GM23338 (cell line): Measurements from ENCODE around the gene FETUB. TPM values are rescaled to one million over a fixed set of nuclear protein-coding genes. Genes with fewer than 3 reads are reported as not detected.

ENCODE experiments used
- ATAC-seq: fragments of 200-7000 bp; cut with Tn5 transposase; 3 replicates; pipeline ENCODE4 v1.9.1; 2020
- DNase-seq: peaks from one replicate; pipeline ENCODE4 v3.0.0-alpha.2; 2015; ENCODE audit warnings: low spot score
- H2AFZ ChIP-seq: fragments of 200-600 bp; sonication (generic); 2 replicates; pipeline ENCODE4 v1.8.0; 2016; ENCODE audit warnings: antibody characterized with exemption, mild to moderate bottlenecking, moderate library complexity
- H3F3A ChIP-seq: fragments of 200-600 bp; sonication (generic); replicated peaks from 2 replicates; pipeline ENCODE4 v1.8.0; 2017; ENCODE audit warnings: antibody characterized with exemption, mixed run types, low read depth
- H3K27ac ChIP-seq: fragments of 200-600 bp; sonication (generic); 2 replicates; pipeline ENCODE4 v1.6.1; 2016; ENCODE audit warnings: low read depth
- H3K27me3 ChIP-seq: fragments of 200-600 bp; sonication (generic); 2 replicates; pipeline ENCODE4 v1.8.0; 2016; ENCODE audit warnings: mild to moderate bottlenecking, mixed run types, moderate library complexity; ENCODE audit not compliant: insufficient read depth
- H3K36me3 ChIP-seq: fragments of 200-600 bp; sonication (generic); 2 replicates; pipeline ENCODE4 v1.8.0; 2016; ENCODE audit warnings: mild to moderate bottlenecking; ENCODE audit not compliant: insufficient read depth
- H3K4me1 ChIP-seq: fragments of 200-600 bp; sonication (generic); 2 replicates; pipeline ENCODE4 v1.8.0; 2016; ENCODE audit warnings: mild to moderate bottlenecking, moderate library complexity; ENCODE audit not compliant: insufficient read depth
- H3K4me2 ChIP-seq: fragments of 200-600 bp; sonication (generic); 2 replicates; pipeline ENCODE4 v1.7.1; 2017; ENCODE audit warnings: mixed run types
- H3K4me3 ChIP-seq: fragments of 200-600 bp; sonication (generic); 2 replicates; pipeline ENCODE4 v1.6.1; 2016; ENCODE audit warnings: mixed run types
- H3K79me2 ChIP-seq: fragments of 200-600 bp; sonication (generic); replicated peaks from 2 replicates; pipeline ENCODE4 v1.8.0; 2017; ENCODE audit warnings: mild to moderate bottlenecking; ENCODE audit not compliant: insufficient read depth
- H3K9me2 ChIP-seq: fragments of 200-600 bp; sonication (generic); 2 replicates; pipeline ENCODE4 v1.8.0; 2017; ENCODE audit not compliant: insufficient read depth
- H4K20me1 ChIP-seq: fragments of 200-600 bp; sonication (generic); replicated peaks from 2 replicates; pipeline ENCODE4 v1.8.0; 2017; ENCODE audit warnings: mild to moderate bottlenecking; ENCODE audit not compliant: insufficient read depth
- H3K27ac Mint-ChIP-seq: 2 replicates; pipeline ENCODE4 v1.8.0; 2020; ENCODE audit warnings: inconsistent platforms, mild to moderate bottlenecking, moderate library complexity, mixed read lengths
- H3K27me3 Mint-ChIP-seq: 3 replicates; pipeline ENCODE4 v1.8.0; 2022; ENCODE audit warnings: low read depth, mild to moderate bottlenecking, moderate library complexity, mixed read lengths, inconsistent platforms; ENCODE audit not compliant: insufficient read depth, poor library complexity
- H3K36me3 Mint-ChIP-seq: 3 replicates; pipeline ENCODE4 v1.8.0; 2021; ENCODE audit warnings: low read depth, mild to moderate bottlenecking, inconsistent platforms, moderate library complexity, mixed read lengths
- H3K4me1 Mint-ChIP-seq: 3 replicates; pipeline ENCODE4 v1.8.0; 2020; ENCODE audit warnings: mild to moderate bottlenecking, inconsistent platforms, mixed read lengths
- H3K4me3 Mint-ChIP-seq: 3 replicates; pipeline ENCODE4 v1.8.0; 2021; ENCODE audit warnings: moderate library complexity, mild to moderate bottlenecking, inconsistent platforms, mixed read lengths
- H3K9me3 Mint-ChIP-seq: 3 replicates; pipeline ENCODE4 v1.8.0; 2020; ENCODE audit warnings: moderate library complexity, mild to moderate bottlenecking, inconsistent platforms, mixed read lengths
- CREB1 ChIP-seq: fragments of 250-450 bp; sonication (Bioruptor Pico); IDR thresholded peaks from 2 replicates; pipeline ENCODE4 v1.5.0; 2020; ENCODE audit warnings: low read depth, mild to moderate bottlenecking, moderate library complexity
- ETS1 ChIP-seq: IDR thresholded peaks from 2 replicates; pipeline ENCODE4 v1.6.1; 2016; ENCODE audit warnings: antibody characterized with exemption
- EZH2 ChIP-seq: fragments of 200-600 bp; sonication (generic); IDR thresholded peaks from one replicate; pipeline ENCODE4 v1.8.0; 2017; ENCODE audit warnings: antibody characterized with exemption, mild to moderate bottlenecking, low read depth; ENCODE audit not compliant: unreplicated experiment
- POLR2AphosphoS5 ChIP-seq: IDR thresholded peaks from 2 replicates; pipeline ENCODE4 v1.6.1; 2016; ENCODE audit warnings: antibody characterized with exemption, low read depth
- REST ChIP-seq: IDR thresholded peaks from one replicate; pipeline ENCODE4 v1.6.1; 2018; ENCODE audit warnings: antibody characterized with exemption; ENCODE audit not compliant: unreplicated experiment
- ZNF331 ChIP-seq: fragments of 250-450 bp; sonication (Bioruptor Pico); IDR thresholded peaks from 2 replicates; pipeline ENCODE4 v1.5.0; 2020; ENCODE audit warnings: low read depth, mild to moderate bottlenecking, moderate library complexity
- polyA plus RNA-seq: library from polyadenylated mRNA; unstranded; fragments of >200 nt; fragmentation: Nextera tagmentation; extraction: Ambion mirVana; gene quantifications from 2 replicates; pipeline ENCODE4 v1.2.1, GENCODE V29; 2016
- total RNA-seq: library from RNA; depleted of rRNA; stranded (reverse); fragments of >200 nt; shearing (Covaris generic); gene quantifications from 2 replicates; pipeline ENCODE4 v1.2.3, GENCODE V29; 2014
- TF ChIP-seq, protein P1 (sequence below): fragments of 250-450 bp; sonication (Bioruptor Pico); IDR thresholded peaks from 2 replicates; pipeline ENCODE4 v1.5.0; 2020; ENCODE audit warnings: mild to moderate bottlenecking, moderate library complexity

FETUB gene
- total and polyA plus RNA-seq, 2 experiments from 2014 or later: 0.26 TPM; not detected in 1

DNA sequence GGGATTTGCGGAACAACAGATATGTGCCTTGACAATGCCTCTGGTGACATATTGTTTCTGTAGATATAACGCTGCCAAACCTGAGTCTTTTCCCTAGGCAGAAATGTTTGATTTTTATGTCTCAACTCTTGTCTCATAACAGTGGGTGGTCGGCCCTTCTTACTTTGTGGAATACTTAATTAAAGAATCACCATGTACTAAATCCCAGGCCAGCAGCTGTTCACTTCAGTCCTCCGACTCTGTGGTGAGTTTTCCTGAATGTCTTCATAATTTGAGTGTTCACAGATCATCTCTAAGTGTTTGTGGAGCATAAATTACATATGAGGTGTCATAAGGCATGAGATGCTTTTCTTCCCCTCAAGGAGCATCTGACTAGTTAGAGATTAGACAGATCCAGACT lies 5.9 kb downstream of the FETUB start (continued):
- TF ChIP-seq, protein P1, sequence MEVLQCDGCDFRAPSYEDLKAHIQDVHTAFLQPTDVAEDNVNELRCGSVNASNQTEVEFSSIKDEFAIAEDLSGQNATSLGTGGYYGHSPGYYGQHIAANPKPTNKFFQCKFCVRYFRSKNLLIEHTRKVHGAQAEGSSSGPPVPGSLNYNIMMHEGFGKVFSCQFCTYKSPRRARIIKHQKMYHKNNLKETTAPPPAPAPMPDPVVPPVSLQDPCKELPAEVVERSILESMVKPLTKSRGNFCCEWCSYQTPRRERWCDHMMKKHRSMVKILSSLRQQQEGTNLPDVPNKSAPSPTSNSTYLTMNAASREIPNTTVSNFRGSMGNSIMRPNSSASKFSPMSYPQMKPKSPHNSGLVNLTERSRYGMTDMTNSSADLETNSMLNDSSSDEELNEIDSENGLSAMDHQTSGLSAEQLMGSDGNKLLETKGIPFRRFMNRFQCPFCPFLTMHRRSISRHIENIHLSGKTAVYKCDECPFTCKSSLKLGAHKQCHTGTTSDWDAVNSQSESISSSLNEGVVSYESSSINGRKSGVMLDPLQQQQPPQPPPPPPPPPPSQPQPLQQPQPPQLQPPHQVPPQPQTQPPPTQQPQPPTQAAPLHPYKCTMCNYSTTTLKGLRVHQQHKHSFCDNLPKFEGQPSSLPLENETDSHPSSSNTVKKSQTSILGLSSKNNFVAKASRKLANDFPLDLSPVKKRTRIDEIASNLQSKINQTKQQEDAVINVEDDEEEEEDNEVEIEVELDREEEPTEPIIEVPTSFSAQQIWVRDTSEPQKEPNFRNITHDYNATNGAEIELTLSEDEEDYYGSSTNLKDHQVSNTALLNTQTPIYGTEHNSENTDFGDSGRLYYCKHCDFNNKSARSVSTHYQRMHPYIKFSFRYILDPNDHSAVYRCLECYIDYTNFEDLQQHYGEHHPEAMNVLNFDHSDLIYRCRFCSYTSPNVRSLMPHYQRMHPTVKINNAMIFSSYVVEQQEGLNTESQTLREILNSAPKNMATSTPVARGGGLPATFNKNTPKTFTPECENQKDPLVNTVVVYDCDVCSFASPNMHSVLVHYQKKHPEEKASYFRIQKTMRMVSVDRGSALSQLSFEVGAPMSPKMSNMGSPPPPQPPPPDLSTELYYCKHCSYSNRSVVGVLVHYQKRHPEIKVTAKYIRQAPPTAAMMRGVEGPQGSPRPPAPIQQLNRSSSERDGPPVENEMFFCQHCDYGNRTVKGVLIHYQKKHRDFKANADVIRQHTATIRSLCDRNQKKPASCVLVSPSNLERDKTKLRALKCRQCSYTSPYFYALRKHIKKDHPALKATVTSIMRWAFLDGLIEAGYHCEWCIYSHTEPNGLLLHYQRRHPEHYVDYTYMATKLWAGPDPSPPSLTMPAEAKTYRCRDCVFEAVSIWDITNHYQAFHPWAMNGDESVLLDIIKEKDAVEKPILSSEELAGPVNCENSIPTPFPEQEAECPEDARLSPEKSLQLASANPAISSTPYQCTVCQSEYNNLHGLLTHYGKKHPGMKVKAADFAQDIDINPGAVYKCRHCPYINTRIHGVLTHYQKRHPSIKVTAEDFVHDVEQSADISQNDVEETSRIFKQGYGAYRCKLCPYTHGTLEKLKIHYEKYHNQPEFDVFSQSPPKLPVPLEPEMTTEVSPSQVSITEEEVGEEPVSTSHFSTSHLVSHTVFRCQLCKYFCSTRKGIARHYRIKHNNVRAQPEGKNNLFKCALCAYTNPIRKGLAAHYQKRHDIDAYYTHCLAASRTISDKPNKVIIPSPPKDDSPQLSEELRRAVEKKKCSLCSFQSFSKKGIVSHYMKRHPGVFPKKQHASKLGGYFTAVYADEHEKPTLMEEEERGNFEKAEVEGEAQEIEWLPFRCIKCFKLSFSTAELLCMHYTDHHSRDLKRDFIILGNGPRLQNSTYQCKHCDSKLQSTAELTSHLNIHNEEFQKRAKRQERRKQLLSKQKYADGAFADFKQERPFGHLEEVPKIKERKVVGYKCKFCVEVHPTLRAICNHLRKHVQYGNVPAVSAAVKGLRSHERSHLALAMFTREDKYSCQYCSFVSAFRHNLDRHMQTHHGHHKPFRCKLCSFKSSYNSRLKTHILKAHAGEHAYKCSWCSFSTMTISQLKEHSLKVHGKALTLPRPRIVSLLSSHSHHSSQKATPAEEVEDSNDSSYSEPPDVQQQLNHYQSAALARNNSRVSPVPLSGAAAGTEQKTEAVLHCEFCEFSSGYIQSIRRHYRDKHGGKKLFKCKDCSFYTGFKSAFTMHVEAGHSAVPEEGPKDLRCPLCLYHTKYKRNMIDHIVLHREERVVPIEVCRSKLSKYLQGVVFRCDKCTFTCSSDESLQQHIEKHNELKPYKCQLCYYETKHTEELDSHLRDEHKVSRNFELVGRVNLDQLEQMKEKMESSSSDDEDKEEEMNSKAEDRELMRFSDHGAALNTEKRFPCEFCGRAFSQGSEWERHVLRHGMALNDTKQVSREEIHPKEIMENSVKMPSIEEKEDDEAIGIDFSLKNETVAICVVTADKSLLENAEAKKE (CRISPR knock-in tag): no peak
- TF ChIP-seq CREB1 (CRISPR knock-in tag) (no peak), POLR2AphosphoS5 (no peak), EZH2 (no peak), ZNF331 (CRISPR knock-in tag) (no peak), ETS1 (no peak)

GRCh38 chr3:186646841-186647240 lies 6.6 kb downstream of the FETUB start:
- DNase-seq (no peak), ATAC-seq (no peak)
- no peaks in the 10 kb centered on the region for H4K20me1 ChIP-seq
- no peak overlapping the region for H3K4me3 Mint-ChIP-seq
- H3K27me3 ChIP-seq: no peaks in the 10 kb centered on the region
- peaks cover 18% of the 10 kb centered on the region for H3K4me1 ChIP-seq
- H3K9me2 ChIP-seq: no peaks in the 10 kb centered on the region
- H3K4me3 ChIP-seq: no peak overlapping the region
- H3K4me2 ChIP-seq: no peak overlapping the region
- no peaks in the 10 kb centered on the region for H3K36me3 ChIP-seq
- H3K27ac ChIP-seq: no peak overlapping the region
- no peak overlapping the region for H3K27ac Mint-ChIP-seq
- peaks cover 17% of the 10 kb centered on the region for H3K4me1 Mint-ChIP-seq
- peaks cover 2% of the 10 kb centered on the region for H3K27me3 Mint-ChIP-seq
- no peaks in the 10 kb centered on the region for H3K79me2 ChIP-seq
- no peaks in the 10 kb centered on the region for H3K36me3 Mint-ChIP-seq
- H3F3A ChIP-seq: no peaks in the 10 kb centered on the region
- H2AFZ ChIP-seq: no peak overlapping the region
- H3K9me3 Mint-ChIP-seq: no peaks in the 10 kb centered on the region
- TF ChIP-seq CREB1 (CRISPR knock-in tag) (no peak), REST (no peak)
